ENCODE data around the gene MRGPRD. TPM values are rescaled to one million over a fixed set of nuclear protein-coding genes. Genes with fewer than 3 reads are reported as not detected.
A peak's percentile ranks its signal among the peaks of the same experiment; 100 is the strongest.

MRGPRD gene
- total RNA-seq, 1 experiment from 2014 or later: not detected

DNA sequence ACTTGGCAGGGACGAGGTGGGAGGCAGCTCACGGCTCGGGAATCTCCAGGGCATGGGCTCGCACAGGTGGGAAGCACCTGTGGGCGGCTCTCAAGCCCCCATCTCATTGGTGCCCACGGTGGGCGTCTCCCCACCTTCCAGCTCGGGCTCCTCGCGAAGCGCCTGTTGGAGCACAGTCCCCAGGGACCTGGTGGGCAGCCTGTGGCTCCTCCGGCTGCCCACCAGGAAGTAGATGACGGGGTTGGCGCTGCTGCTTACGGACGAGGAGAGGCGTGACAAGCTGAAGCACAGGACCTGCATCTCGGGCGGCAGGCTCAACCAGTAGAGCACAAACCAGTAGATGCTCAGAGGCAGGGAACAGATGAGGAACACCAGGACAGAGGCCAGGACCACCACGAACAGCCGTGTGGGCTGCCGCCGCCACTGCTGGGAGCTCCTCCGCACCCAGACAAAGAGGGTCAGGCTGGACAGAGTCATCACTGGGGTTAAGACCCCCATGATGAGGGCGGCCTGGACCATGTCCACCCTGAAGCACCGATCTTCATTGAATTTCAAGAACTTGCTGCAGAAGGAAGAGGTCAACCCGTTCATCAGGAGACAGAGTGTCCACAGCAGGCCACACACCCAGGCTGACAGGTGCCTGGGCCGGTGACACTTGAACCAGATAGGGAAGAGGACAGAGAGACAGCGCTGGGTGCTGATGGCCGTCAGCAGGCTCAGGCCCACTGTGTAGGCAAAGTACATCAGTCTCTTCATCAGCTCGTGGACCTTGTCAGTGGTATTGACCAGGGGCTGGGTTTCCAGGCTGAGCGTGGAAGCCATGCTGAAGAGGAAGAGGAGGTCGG is 633 bp downstream of the MRGPRD start:
- Histone ChIP-seq H3K27me3 (ENCODE audit: low read length) (no peaks in the 10 kb centered on the region), H3K4me2 (ENCODE audit: low read depth, low read length, poor library complexity, severe bottlenecking) (no peak overlapping the region), H2AFZ (ENCODE audit: low read length) (no peak overlapping the region), H3K36me3 (ENCODE audit: insufficient read depth, low read length) (no peaks in the 10 kb centered on the region), H3K9ac (ENCODE audit: low read length) (no peak overlapping the region), H3K27ac (ENCODE audit: low read length) (no peak overlapping the region), H3K9me2 (replicated peaks; ENCODE audit: insufficient read depth, low read length) (no peaks in the 10 kb centered on the region), H3K4me1 (ENCODE audit: low read length) (peaks cover 3% of the 10 kb centered on the region; the same call in 1 of the 2 replicates), H3K4me3 (ENCODE audit: low read length) (no peak overlapping the region), H4K20me1 (ENCODE audit: insufficient read depth, low read depth, low read length) (no peaks in the 10 kb centered on the region), H3K9me3 (ENCODE audit: low read length) (no peaks in the 10 kb centered on the region), H3K79me2 (ENCODE audit: low read length) (no peaks in the 10 kb centered on the region)
- no peak for DNase-seq

DNA sequence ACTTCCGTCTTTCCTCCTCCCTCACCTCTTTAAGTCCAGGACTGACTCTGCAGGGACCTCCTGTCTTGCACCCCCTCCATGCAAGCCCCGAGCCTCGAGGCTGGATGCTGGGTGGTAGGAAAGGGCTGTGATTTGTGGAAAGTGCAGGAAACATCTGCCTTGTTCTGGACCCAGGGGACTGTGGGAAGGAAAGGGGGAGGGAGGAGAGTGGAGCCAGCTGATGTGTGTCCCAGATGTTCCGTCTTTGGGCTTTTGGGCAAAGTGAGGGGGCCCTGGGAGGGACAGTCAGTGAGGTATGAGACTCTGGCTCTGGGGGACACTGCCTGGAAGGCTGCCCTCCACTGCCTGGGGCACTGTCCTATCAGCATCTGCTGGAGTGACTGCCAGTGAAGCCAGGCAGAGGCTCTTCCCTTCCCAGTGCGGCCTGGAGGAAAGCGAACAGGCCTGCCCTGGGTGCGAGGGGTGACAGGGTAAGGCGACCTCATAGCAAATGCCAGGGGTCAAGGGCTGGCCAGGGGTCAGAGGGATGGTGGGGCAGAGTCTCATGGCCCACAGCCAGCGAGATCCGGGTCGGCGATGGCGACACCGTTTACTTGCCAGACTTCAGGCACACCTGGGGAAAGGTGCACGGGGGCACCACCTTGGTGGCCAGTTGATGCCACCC is 1.7 kb downstream of the MRGPRD start:
- no peak overlapping the region for H3K27ac ChIP-seq (ENCODE audit: low read length)
- H3K9me3 ChIP-seq (ENCODE audit: low read length): no peaks in the 10 kb centered on the region
- H3K4me1 ChIP-seq (ENCODE audit: low read length): no peaks in the 10 kb centered on the region
- no peak for DNase-seq
- no peak overlapping the region for H3K9ac ChIP-seq (ENCODE audit: low read length)
- no peaks in the 10 kb centered on the region for H4K20me1 ChIP-seq (ENCODE audit: insufficient read depth, low read depth, low read length)
- H3K27me3 ChIP-seq (ENCODE audit: low read length): no peaks in the 10 kb centered on the region
- no peak overlapping the region for H3K4me3 ChIP-seq (ENCODE audit: low read length)
- no peaks in the 10 kb centered on the region for H3K36me3 ChIP-seq (ENCODE audit: insufficient read depth, low read length)
- no peaks in the 10 kb centered on the region for H3K9me2 ChIP-seq (replicated peaks; ENCODE audit: insufficient read depth, low read length)
- H3K79me2 ChIP-seq (ENCODE audit: low read length): no peaks in the 10 kb centered on the region
- H2AFZ ChIP-seq (ENCODE audit: low read length): no peak overlapping the region
- no peak overlapping the region for H3K4me2 ChIP-seq (ENCODE audit: low read depth, low read length, poor library complexity, severe bottlenecking)

DNA sequence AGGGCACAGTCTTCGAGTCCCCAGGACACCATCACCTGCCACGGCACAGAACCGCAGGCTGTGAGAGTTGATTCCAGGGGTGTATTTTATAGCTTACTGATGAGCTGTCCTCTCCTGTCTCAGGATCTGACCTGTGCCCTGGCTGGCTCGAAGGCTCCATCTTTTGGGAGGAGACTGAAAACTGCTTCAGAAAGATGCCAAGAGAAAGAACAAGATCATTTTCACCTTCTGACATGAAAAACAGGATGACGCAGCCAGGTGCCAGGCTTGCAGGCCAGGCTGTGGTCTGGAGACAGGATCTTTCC is 2.2 kb downstream of the MRGPRD start:
- Histone ChIP-seq H3K9me2 (replicated peaks; ENCODE audit: insufficient read depth, low read length) (no peaks in the 10 kb centered on the region), H3K9ac (ENCODE audit: low read length) (no peak overlapping the region), H3K4me1 (ENCODE audit: low read length) (no peaks in the 10 kb centered on the region), H3K9me3 (ENCODE audit: low read length) (no peaks in the 10 kb centered on the region), H3K4me3 (ENCODE audit: low read length) (no peak overlapping the region), H4K20me1 (ENCODE audit: insufficient read depth, low read depth, low read length) (no peaks in the 10 kb centered on the region), H3K79me2 (ENCODE audit: low read length) (no peaks in the 10 kb centered on the region), H3K36me3 (ENCODE audit: insufficient read depth, low read length) (no peaks in the 10 kb centered on the region), H3K27me3 (ENCODE audit: low read length) (no peaks in the 10 kb centered on the region), H3K4me2 (ENCODE audit: low read depth, low read length, poor library complexity, severe bottlenecking) (no peak overlapping the region), H2AFZ (ENCODE audit: low read length) (no peak overlapping the region), H3K27ac (ENCODE audit: low read length) (no peak overlapping the region)
- DNase-seq: no peak

- no peak for DNase-seq
- H3K9me3 ChIP-seq (ENCODE audit: low read length): no peaks in the 10 kb centered on the region
- H3K79me2 ChIP-seq (ENCODE audit: low read length): no peaks in the 10 kb centered on the region
- H3K4me3 ChIP-seq (ENCODE audit: low read length): no peak overlapping the region
- H2AFZ ChIP-seq (ENCODE audit: low read length): no peak overlapping the region
- H3K4me1 ChIP-seq (ENCODE audit: low read length): no peaks in the 10 kb centered on the region
- H3K36me3 ChIP-seq (ENCODE audit: insufficient read depth, low read length): no peaks in the 10 kb centered on the region
- no peaks in the 10 kb centered on the region for H4K20me1 ChIP-seq (ENCODE audit: insufficient read depth, low read depth, low read length)
- H3K4me2 ChIP-seq (ENCODE audit: low read depth, low read length, poor library complexity, severe bottlenecking): no peak overlapping the region
- no peaks in the 10 kb centered on the region for H3K9me2 ChIP-seq (replicated peaks; ENCODE audit: insufficient read depth, low read length)
- H3K27me3 ChIP-seq (ENCODE audit: low read length): no peaks in the 10 kb centered on the region
- H3K9ac ChIP-seq (ENCODE audit: low read length): no peak overlapping the region
- no peak overlapping the region for H3K27ac ChIP-seq (ENCODE audit: low read length)
Measured at GRCh38 chr11:68977781-68978625, 2.8 kb downstream of the MRGPRD start.

DNA sequence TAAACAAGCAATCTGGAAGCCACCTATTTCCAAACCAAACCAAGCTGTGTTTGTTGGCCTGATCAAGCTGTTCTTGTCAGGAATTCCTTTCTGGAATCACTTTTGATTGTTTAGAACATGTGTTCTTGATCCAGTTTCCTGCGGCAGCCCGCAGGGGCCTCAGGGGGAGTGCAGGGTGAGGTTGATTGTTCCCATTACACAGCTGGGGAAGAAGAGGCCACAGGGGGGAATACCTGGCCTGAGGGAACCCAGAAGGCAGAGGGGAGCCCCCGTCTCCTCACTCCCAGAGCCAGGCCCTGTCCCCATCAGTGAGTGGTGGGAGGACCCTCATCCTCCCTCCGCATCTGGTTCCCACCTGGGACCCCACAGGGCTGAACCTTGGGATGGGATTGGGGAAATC is 4.2 kb downstream of the MRGPRD start:
- no peaks in the 10 kb centered on the region for H3K27me3 ChIP-seq (ENCODE audit: low read length)
- no peak for DNase-seq
- no peaks in the 10 kb centered on the region for H4K20me1 ChIP-seq (ENCODE audit: insufficient read depth, low read depth, low read length)
- H3K27ac ChIP-seq (ENCODE audit: low read length): no peak overlapping the region
- H3K9me3 ChIP-seq (ENCODE audit: low read length): no peaks in the 10 kb centered on the region
- H2AFZ ChIP-seq (ENCODE audit: low read length): no peak overlapping the region
- no peaks in the 10 kb centered on the region for H3K9me2 ChIP-seq (replicated peaks; ENCODE audit: insufficient read depth, low read length)
- no peaks in the 10 kb centered on the region for H3K79me2 ChIP-seq (ENCODE audit: low read length)
- no peak overlapping the region for H3K4me3 ChIP-seq (ENCODE audit: low read length)
- no peaks in the 10 kb centered on the region for H3K4me1 ChIP-seq (ENCODE audit: low read length)
- no peak overlapping the region for H3K9ac ChIP-seq (ENCODE audit: low read length)
- H3K36me3 ChIP-seq (ENCODE audit: insufficient read depth, low read length): no peaks in the 10 kb centered on the region
- H3K4me2 ChIP-seq (ENCODE audit: low read depth, low read length, poor library complexity, severe bottlenecking): no peak overlapping the region

GRCh38 chr11:68976095-68976494 is 4.7 kb downstream of the MRGPRD start:
- Histone ChIP-seq H3K79me2 (ENCODE audit: low read length) (no peaks in the 10 kb centered on the region), H3K4me1 (ENCODE audit: low read length) (no peaks in the 10 kb centered on the region), H4K20me1 (ENCODE audit: insufficient read depth, low read depth, low read length) (no peaks in the 10 kb centered on the region), H3K4me3 (ENCODE audit: low read length) (no peak overlapping the region), H3K9me3 (ENCODE audit: low read length) (no peaks in the 10 kb centered on the region), H3K36me3 (ENCODE audit: insufficient read depth, low read length) (no peaks in the 10 kb centered on the region), H3K27ac (ENCODE audit: low read length) (no peak overlapping the region), H3K27me3 (ENCODE audit: low read length) (no peaks in the 10 kb centered on the region), H3K9me2 (replicated peaks; ENCODE audit: insufficient read depth, low read length) (no peaks in the 10 kb centered on the region), H3K4me2 (ENCODE audit: low read depth, low read length, poor library complexity, severe bottlenecking) (no peak overlapping the region), H2AFZ (ENCODE audit: low read length) (no peak overlapping the region), H3K9ac (ENCODE audit: low read length) (no peak overlapping the region)
- no peak for DNase-seq

DNA sequence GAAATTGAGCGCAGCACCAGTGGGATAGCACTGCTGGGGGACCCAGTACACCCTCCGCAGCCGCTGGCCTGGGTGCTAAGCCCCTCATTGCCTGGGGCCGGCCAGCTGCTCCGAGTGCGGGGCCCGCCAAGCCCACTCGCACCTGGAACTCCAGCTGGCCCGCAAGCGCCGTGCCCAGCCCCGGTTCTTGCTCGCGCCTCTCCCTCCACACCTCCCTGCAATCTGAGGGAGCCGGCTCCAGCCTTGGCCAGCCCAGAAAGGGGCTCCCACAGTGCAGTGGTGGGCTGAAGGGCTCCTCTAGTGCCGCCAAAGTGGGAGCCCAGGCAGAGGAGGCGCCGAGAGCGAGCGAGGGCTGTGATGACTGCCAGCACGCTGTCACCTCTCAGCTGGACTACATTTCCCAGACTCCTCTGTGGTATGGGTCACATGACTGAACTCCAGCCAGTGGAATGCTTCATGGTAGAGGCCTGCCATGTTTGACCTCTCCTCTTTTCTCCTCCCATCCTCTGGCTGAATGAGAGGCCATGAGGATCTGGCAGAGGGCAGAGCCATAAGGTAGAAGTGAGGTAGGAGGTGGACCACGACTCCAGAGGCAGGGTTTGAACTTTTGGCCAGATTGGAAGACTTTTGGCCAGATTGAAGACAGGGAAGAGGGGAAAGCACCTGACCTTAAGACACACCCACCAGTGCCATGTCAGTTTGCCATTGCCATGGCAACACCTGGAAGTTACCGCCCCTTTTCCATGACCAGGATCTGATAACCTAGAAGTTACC is 6.2 kb downstream of the MRGPRD start:
- Histone ChIP-seq H2AFZ (ENCODE audit: low read length) (peak overlapping the region; percentile 88), H3K36me3 (ENCODE audit: insufficient read depth, low read length) (no peaks in the 10 kb centered on the region), H3K9me3 (ENCODE audit: low read length) (no peaks in the 10 kb centered on the region), H3K27ac (ENCODE audit: low read length) (no peak overlapping the region), H3K27me3 (ENCODE audit: low read length) (no peaks in the 10 kb centered on the region), H3K9me2 (replicated peaks; ENCODE audit: insufficient read depth, low read length) (no peaks in the 10 kb centered on the region), H3K4me1 (ENCODE audit: low read length) (no peaks in the 10 kb centered on the region), H3K79me2 (ENCODE audit: low read length) (no peaks in the 10 kb centered on the region), H4K20me1 (ENCODE audit: insufficient read depth, low read depth, low read length) (no peaks in the 10 kb centered on the region), H3K4me2 (ENCODE audit: low read depth, low read length, poor library complexity, severe bottlenecking) (no peak overlapping the region), H3K4me3 (ENCODE audit: low read length) (no peak overlapping the region), H3K9ac (ENCODE audit: low read length) (no peak overlapping the region)
- peak; percentile 80 for DNase-seq

All from Karpas-422 (cell line).